NB4 (cell line): ENCODE data around the gene DOCK9.

Experiments
- POLR2A ChIP-seq: IDR thresholded peaks from 2 replicates; pipeline ENCODE4 v1.6.1; 2011; ENCODE audit warnings: mild to moderate bottlenecking; ENCODE audit not compliant: insufficient read length; ENCODE audit errors: extremely low read depth
- TF ChIP-seq, protein P1 (sequence below): IDR thresholded peaks from one replicate; pipeline ENCODE4 v1.5.1; 2012; ENCODE audit warnings: low read depth, low read length

- TF ChIP-seq, protein P1, sequence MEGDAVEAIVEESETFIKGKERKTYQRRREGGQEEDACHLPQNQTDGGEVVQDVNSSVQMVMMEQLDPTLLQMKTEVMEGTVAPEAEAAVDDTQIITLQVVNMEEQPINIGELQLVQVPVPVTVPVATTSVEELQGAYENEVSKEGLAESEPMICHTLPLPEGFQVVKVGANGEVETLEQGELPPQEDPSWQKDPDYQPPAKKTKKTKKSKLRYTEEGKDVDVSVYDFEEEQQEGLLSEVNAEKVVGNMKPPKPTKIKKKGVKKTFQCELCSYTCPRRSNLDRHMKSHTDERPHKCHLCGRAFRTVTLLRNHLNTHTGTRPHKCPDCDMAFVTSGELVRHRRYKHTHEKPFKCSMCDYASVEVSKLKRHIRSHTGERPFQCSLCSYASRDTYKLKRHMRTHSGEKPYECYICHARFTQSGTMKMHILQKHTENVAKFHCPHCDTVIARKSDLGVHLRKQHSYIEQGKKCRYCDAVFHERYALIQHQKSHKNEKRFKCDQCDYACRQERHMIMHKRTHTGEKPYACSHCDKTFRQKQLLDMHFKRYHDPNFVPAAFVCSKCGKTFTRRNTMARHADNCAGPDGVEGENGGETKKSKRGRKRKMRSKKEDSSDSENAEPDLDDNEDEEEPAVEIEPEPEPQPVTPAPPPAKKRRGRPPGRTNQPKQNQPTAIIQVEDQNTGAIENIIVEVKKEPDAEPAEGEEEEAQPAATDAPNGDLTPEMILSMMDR, result no peak
- no peak for TF ChIP-seq POLR2A
Observed at GRCh38 chr13:98792321-98792720, 185.5 kb downstream of the DOCK9 start.
